ENCODE data around the gene DNAJC1.
"Not testable (repeated sequence)": the region's sequence is repeated elsewhere in the genome, so short reads cannot be mapped to it uniquely, and the experiment has no call there.

DNAJC1 gene

GRCh38 chr10:21721000-21721665 lies 282.4 kb downstream of the DNAJC1 start:
- DNase-seq, result no peak

- DNase-seq, result peak; percentile 5
Measured at GRCh38 chr10:21720090-21720489, 283.4 kb downstream of the DNAJC1 start.

- no peak for DNase-seq
Measured at GRCh38 chr10:21719502-21719901, 284.0 kb downstream of the DNAJC1 start.

- not testable (repeated sequence) for DNase-seq
Measured at GRCh38 chr10:21717437-21718054, 286.0 kb downstream of the DNAJC1 start.

GRCh38 chr10:21715531-21716195 lies 287.9 kb downstream of the DNAJC1 start:
- peak; percentile 65 for DNase-seq

- no peak for DNase-seq
Measured at GRCh38 chr10:21712975-21713374, 290.6 kb downstream of the DNAJC1 start.

- no peak for DNase-seq
Measured at GRCh38 chr10:21707498-21707897, 296.0 kb downstream of the DNAJC1 start.
